NCI-H345 (cell line): Measurements from ENCODE around the gene SSC5D.
"Not testable (repeated sequence)": the region's sequence is repeated elsewhere in the genome, so short reads cannot be mapped to it uniquely, and the experiment has no call there.

ENCODE experiments used
- DNase-seq: peaks from one replicate; lab custom pipeline; 2025; lab: John Stamatoyannopoulos, UW

Gene SSC5D

DNA sequence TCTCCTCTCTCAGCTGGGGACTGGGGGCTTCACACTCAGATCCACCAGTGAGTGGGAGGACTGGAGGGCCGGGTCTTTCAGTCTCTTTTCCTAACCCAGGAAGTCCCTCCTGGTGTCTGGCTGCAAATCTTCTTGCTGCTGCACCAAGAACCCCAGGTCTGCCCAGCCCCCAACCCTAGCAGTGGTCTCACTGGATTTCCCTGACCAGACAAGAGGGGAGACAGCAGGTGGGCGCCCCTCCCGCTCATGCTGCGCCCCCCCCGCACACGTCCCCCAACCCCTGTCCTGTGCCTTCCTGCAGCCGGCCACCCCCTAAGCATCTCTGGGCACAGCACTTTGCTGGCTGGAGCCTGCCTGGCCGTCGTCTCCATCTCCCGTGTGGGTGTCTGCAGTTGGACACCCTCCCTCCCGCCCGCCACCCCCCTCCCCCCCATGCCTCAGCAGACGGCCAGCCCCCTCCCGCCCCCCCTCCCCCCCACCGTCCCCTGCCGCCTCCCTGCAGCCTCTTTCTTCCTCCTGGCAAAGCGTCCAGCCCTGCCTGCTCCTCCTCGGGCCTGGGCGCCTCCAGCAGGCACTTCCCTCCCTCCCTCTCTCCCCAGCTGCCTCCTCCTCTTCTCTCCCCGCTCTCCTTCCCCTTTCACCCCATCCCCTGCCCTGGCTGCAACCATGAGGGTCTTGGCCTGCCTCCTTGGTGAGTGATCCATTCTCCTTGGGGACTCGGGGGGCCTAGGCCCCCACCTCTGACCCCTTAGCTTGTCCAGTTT is at the start of gene SSC5D:
Gene SSC5D, plus strand, starts transcription at position 513 of the 764 bp plus-strand sequence. Its CDS starts 154 bp downstream, at position 667.
- no peak for DNase-seq

DNA sequence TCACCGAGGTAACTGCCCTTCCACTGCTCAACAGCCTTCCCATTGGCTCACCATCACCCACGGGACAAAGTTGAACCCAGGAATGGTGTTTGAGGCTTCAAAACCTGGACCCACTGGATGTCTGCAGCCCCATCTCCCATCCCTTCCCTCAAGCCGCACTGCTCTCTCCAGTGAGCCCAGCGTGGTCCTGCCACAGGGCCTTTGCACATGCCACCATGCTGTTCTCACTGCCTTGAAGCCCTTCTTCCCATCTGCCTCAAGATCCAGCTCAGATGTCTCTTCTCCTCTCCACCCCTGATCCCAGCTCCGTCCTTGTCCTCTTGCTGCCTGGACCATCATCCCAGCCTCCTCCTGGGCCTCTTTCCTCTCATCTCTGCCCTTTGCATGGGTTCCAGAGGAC is 49.2 kb upstream of the SSC5D start:
- no peak for DNase-seq

GRCh38 chr19:55440411-55441105 is 47.7 kb upstream of the SSC5D start:
- peak; percentile 49 for DNase-seq

DNA sequence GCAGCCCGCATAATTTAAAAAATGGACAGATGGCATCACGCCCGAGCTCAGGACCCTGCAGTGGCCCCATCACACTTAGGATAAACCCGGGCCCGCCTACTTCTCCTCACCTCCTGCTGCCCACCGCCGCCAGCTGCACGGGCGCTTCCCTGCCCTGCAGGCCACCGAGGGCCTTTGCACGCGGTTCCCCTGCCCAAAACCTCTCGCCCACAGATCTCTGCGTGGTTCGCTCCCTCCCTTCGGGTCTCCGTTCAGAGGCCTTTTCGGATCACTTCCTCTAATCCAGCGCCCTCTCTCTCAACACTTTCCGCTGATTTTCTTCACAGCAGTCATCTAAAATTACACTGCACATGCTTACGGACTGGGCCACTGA is 46.9 kb upstream of the SSC5D start:
- no peak for DNase-seq

- peak; percentile 42 for DNase-seq
These were observed 46.4 kb upstream of the SSC5D start for GRCh38 chr19:55441692-55442321.

- DNase-seq, result no peak
These were observed 45.8 kb upstream of the SSC5D start for GRCh38 chr19:55442372-55442961.

DNA sequence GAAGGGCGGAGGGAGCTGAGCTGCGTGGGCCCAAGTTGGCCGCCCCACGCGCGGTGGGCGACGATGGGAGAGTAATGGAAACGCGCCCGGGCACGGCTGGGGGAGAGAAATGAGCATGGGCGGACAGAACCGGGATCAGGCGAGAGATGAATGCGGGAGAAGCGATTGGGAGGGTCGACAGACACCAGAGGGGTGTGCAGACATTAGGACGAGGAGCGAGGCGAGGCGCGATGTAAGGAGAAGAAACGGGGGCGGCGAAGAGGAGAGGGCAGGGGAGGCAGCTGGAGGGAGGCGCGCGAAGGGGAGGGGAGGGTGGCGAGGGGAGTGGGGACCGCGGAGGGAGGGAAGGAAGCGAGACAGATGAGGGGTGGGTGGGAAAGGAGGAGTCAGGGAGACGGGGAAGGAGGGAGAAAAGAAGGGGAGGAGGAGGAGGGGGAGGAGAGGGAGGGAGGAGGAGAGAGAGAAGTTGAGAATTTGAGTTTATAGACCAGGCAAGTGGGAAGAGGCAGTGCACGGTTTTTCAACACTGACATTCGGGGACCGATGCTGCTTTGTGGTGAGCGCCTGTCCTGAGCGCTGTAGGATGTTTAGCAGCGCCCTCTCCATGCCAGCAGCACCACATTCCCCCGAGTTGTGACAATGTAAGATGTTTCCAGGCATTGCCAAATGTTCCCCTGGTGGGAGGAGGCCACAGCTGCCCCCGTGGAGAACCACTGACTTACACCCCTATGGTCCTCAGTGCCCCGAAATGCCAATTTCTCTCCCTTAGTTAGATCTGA is 45.0 kb upstream of the SSC5D start, which contains the start of gene SHISA7:
Gene SHISA7, minus strand, starts transcription at position 256 of the 779 bp plus-strand sequence. CDS start 437 bp downstream, outside the sequence.
- DNase-seq, result no peak

- no peak for DNase-seq
These were observed 44.3 kb upstream of the SSC5D start for GRCh38 chr19:55443824-55444480.

DNA sequence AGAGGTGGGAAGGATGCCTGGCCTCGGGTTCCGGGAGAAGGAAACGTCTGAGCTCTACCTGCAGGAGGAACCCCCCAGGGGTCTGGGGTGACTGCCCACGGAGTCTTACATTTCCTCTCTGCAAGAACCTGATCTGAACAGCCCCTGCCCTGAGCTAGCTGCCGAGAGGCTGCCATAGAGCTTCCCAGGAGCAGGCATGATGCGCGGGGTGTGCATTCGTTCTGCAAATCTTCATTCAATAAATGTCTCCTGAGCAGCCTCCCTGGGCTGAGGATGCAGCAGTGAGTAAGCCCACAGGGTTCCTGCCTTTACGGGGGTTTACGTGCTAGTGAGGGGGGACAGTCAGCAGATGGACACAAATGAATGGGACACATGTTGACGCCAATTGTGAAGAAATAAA is 43.6 kb upstream of the SSC5D start:
- DNase-seq, result no peak

- DNase-seq, result no peak
These were observed 42.2 kb upstream of the SSC5D start for GRCh38 chr19:55446060-55446459.

DNA sequence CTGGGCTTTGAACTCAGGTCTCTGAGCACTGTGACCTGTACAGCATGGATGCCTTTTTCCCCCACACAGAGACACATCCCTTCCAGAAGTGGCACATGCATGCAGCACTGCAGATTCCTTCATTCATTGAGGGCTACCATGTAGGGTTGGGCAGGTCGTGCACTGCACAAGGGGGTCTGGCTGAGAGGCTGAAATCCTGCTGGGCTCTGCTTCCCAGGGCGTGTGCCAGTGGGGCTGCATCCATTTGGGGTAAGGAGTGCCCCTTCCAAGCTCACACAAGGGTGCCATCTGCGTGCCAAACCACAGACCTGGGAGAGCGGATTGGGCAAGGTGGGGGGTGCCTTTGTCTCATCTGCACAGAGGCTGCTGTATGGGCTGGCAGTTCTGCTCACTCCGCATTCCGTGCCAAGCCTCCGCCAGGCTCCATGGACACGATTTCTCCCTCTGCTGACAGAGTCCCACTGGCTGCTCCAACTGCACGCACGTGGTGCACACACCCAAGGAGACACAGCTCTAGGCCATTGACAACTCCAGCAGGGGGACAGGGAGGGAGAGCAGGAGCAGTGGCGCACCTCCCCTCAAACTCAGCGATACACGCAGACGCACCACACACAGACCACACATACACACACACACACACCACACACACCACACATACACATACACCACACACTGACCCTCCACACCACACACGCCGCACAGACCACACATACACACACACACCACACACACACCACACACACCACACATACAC is 40.6 kb upstream of the SSC5D start:
- DNase-seq, result peak; percentile 90

- not testable (repeated sequence) for DNase-seq
These were observed 40.1 kb upstream of the SSC5D start for GRCh38 chr19:55448175-55448490.

- no peak for DNase-seq
These were observed 38.8 kb upstream of the SSC5D start for GRCh38 chr19:55449469-55449868.

GRCh38 chr19:55451163-55451964 is 36.9 kb upstream of the SSC5D start:
- no peak for DNase-seq

- DNase-seq, result no peak
These were observed 36.1 kb upstream of the SSC5D start for GRCh38 chr19:55451965-55452748.

- peak; percentile 32 for DNase-seq
These were observed 35.4 kb upstream of the SSC5D start for GRCh38 chr19:55452749-55453346.

DNA sequence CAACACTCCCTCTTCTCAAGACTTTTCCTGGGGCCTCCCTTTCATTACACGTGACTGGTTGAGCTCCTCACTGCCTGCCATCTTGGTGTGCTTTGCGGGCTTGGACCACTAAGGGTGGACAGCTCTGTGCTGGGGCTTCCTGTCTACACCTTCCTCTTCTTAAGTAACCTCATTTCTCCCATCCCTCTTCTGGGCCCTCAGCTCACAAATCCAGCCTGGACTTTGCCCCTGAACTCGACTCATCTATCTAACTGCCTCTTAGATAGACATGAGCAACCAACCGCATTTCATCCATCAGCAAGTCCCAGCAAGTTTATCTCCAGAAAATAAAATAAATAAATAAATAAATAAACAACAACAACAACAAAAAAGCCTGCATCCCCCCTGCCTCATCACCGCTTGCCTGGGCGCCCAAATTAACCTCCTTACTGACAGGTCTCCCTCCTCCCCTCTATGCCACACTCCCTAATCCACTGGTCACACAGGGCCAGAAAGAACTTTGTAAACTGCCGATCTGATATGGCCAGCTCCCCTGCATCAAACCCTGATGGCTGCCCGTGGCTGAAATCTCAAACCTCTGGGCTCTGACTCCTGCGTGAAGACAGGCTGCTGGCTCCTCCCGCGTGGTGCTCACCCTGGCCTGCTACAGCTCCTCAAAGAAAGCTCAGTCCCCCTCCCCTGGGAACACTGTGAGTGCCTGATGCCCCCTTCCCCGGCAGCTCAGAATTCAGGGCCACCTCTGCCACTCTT is 34.5 kb upstream of the SSC5D start:
- no peak for DNase-seq

DNA sequence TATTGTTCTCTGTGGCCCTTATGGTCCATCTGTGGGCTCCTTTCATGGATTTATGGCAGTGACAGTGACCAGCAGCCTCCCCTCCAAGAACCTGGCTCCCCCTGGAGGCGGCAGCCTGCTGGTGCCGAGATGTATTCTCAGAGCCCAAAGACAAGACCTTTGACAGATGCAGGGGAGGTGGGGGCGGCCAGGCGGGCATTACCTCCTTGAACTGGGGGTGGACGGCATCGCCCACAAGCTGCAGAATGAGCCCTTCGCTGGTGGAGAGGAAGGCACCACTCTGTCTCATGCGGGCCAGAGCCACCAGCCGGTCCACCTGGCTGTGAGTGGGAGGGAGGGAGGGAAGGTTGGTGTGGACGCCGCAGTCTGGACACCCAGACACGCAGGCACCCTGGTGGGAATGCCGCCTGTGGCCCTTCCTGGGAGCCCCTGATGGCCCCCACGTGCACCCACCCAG is 33.4 kb upstream of the SSC5D start:
- peak; percentile 17 for DNase-seq
